HG02943 (cell line): ENCODE data around the gene TTC8.
A peak's percentile ranks its signal among the peaks of the same experiment; 100 is the strongest.
"Not testable (repeated sequence)": the region's sequence is repeated elsewhere in the genome, so short reads cannot be mapped to it uniquely, and the experiment has no call there.

Source experiments
- ATAC-seq: cut with Tn5 transposase; IDR thresholded peaks from one replicate; pipeline ENCODE4 v1.9.1; 2021; ENCODE audit warnings: mild to moderate bottlenecking, low read depth, moderate library complexity; ENCODE audit not compliant: unreplicated experiment

Gene TTC8

DNA sequence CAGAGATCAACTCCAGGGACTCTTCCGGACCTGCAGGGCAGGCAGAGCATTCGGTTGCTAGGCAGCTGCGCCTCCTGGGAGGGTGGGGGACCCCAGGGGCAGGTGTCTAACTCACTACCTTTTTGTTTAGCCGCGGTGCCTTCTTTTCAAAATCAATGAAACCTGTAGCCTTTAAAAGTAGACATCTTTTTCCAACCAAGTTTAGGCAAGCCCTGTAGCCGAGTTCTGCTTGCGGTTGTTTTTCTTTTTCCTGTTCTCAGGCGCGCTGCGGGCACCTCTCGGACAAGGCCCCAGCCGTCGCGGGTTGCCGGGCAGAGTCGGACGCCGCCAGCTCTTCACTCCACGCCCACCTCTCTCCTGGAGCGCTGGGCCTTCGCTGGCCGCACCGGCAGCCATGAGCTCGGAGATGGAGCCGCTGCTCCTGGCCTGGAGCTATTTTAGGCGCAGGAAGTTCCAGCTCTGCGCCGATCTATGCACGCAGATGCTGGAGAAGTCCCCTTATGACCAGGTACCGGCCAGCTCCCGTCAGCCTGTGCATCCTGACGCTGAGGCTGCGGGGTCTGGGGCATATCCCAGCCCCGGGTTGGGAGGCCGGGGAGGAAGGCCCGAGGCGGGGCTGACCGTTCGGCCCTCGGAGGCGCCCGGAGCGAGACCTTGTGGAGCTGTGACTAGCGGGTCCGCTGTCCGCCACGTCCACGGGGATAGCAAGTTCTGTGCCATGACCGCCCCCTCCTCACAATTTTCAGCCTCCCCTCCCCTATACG lies at the start of gene TTC8:
TTC8 (plus strand) TSS at position 338 of the 764 bp plus-strand sequence; CDS start at position 395, 57 bp downstream.
- peak; percentile 99 for ATAC-seq

DNA sequence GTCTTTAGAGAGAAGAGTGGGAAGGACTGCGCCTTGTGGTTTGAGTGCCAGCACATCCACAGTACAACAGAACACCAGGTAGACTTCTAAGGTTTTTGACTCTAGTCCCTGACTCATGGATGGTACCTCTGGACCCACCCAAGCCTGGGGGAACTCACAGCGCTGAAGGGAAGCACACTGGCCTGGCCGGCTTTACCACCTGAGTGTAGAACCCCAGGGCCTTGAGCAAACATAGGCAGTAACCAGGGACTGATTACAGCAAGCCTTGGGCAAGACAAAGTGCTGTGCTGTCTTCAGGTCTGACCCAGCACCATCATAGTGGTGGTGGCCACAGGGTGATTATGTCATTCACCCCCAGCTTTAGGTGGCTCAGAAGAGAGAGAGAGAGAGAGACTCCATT lies 48.9 kb upstream of the TTC8 start:
- no peak for ATAC-seq

DNA sequence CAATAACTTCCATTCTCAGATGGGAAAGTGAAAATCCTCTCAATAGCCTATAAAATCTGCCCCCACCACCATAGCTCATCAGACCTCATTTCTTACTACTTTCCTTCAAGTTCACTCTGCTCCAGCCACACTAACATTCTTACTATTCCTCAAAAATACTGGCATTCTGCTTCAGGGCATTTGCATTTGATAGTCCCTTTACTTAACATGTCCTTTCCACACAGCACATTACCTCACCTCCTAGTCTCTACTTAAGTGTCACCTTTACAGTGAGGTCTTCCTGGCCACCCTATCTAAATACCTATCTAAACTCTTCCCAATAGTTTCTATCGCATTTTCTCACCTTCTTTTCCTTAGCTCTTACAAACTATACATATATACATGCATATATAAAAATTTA lies 38.5 kb upstream of the TTC8 start:
- no peak for ATAC-seq

DNA sequence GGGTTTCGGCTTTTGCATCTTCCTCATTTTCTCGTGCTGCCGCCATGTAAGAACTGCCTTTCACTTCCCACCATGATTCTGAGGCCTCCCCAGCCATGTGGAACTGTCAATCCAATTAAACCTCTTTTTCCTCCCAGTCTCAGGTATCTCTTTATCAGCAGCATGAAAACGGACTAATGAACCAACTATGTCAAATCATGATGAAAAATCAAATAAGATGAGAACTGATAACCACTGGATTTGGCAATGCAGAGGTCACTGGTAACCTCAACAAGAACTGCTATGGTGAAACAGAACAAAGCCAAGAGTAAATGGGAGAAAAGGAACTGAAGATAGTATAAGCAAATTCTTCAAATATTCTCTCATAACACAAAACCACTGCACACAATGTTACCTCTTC lies 37.7 kb upstream of the TTC8 start:
- no peak for ATAC-seq

DNA sequence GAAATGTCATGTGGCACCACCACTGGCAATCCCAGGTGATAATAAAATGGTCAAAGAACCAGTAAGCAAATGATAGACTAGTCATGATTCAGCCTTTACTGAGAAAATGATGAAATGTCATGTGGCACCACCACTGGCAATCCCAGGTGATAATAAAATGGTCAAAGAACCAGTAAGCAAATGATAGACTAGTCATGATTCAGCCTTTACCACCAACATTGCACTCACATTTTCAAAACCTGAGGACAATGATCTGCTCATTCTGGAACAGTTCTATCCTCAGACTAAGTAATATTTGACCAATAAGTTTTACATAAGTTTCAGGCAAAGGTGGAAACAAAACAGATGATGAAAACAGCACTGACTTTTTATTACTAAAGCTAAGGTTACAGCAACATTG lies 34.9 kb upstream of the TTC8 start:
- not testable (repeated sequence) for ATAC-seq

DNA sequence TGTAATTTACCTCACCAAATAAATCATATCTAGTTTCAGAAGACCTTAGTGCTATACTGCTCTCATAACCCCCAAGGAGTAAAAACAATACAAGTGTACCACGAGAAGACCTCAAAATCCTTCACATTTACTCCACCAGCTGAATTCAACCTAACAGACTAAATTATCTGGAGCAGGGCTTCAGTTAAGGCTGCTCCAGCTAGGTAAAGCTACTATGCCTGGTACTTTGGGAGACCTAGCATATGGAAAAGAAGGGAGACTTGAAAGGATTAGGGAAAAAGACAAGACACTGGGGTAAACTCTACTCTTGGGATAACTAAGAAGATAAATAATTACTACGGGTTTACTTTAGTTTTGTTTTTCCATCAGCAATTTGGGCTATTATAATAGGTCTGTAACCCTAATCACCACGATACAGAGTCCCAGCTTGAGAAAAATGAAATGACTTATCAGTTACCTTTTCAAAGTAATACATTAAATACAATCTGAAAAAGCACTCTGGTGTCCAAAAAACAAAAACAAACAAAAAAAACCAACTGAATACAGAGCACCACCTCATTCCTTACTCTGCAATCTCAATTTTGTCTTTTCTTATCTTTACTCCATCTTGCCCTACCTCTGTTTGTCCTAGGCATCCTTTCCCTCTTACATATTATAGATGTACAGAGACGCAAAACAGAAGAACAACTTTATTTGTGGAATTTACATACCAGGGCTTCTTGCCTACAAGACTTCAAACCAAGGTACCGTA lies 33.8 kb upstream of the TTC8 start:
- ATAC-seq, result no peak

DNA sequence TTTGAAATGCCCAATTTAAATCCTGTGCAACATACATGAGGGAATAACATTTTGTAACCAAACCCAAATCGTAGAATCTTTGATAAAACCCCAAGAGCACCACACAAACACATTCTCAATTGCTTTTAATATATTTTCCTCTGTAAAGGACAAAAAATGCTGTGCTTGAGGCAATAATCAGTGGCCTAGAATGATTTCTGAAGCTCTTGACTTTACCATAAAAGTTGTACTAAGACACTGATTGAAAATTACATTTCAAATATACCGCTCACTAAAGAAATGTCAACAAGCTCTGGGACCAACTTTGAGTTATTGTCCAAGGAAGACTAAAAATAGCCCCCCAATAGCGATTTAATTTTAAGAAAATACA lies 33.2 kb upstream of the TTC8 start:
- ATAC-seq, result no peak

DNA sequence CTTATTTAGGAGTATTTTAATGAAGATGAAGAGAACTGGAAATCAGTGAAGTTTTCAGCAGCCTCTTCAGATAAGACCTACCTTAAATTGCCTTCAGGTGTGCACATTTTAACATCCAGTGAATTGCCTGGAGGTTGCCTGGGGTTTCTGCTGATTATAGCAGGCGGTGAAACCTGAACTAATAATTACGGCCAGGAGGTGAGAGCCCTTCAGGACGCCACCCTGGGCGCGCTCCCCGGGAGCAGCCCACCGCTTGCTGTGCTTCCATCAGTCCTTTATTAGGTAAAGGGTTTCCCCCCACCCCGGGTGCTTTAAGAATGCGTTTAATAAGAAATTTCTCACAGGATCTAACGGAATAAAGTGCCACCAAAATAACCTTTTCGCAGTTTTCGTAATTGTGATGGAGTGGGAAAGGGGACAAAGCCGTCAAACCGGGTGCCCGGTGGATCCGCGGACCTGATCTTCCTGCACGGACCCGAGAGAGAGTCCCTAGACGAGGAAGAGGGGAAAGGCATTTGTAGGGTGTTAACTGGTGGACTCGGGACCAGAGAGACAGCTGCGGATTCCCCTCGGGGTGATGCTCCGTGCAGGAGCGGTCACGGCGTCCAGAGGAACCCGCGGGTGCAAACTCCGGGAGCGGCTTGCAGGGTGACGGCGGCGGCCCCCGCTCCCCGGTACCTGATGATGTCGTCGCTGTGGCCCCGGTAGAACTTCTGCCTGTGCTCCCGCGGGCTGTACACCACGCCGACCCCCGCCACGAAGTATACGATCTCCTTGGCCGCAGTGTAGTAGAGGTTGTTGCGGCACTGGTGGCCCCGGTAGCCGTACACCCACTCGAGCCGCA lies 32.6 kb upstream of the TTC8 start:
- ATAC-seq, result peak; percentile 13

DNA sequence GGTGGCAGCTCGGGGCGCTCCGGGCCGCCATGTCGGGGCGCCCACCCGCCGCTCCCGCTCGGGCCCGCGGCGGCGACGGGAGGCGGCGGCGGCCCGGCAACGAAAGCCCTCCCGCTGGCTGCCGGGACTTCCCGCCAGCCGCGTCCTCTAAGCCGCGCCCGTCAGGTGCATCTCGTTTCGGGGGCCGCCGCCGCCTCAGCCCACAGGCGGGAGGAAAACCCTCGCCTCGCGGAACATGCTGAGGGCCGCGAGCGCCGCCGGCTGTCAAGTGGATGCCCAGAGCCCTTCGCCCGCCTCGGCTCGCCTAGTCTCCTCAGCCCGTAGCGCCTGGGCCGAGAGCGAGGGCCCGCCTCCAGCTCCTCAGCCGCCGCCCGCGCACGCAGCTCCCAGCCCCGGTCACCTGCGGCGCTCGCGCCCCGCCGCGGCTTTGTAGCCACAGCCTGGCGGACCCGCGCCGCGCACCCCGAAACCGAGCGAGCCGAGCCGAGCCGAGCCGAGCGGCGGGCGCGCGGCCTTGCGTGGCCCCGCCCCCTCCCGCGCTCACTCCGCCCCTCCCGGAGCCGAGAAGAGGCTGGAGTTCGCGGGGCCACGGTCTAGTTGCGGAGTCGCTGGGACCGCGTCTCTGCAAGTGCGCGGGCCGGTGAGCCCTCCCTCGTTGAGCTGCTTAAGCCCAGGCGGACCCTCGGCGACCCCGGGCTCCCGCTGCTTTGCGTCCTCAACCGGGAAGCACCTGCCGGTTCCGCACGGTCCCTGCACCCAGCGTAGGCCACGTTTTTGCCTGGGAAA lies 31.8 kb upstream of the TTC8 start, which contains the start of gene EML5:
EML5 (minus strand) TSS at position 481 of the 786 bp plus-strand sequence; CDS start at position 31, 450 bp downstream.
- peak; percentile 89 for ATAC-seq

DNA sequence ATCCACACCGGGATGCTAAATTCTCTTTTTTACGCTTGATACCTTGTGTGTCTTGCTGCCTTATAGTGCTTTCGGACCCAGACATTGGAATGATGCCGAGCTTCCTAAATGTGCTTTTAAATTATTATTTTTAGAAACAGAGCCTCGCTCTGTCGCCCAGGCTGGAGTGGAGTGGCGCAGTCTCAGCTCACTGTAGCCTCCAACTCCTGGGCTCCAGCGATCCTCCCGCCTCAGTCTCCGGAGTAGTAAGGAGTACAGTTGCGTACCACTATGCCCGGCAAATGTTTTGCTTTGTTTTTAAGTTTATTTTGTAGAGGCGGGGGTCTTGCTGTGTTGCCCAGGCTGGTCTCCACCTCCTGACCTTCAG lies 31.2 kb upstream of the TTC8 start:
- no peak for ATAC-seq

DNA sequence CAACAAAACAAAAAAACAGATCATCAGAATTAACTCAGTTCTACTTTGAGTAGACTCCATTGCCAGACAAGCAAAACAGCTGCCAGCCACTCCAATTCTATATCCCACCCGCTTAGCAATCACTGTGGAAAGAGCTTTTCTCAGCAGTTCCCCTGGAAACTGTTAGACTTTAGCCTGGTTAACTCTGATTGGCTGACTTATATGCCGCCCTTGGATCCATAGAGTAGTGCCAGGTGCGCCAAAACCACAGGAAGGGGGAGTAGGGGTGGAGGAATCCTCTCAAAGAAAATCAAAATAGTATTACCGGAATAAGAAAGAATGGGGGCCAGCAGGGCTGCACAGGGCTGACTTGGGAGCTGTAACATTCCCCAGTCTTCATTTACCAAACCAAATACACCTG lies 26.3 kb upstream of the TTC8 start:
- ATAC-seq, result no peak

DNA sequence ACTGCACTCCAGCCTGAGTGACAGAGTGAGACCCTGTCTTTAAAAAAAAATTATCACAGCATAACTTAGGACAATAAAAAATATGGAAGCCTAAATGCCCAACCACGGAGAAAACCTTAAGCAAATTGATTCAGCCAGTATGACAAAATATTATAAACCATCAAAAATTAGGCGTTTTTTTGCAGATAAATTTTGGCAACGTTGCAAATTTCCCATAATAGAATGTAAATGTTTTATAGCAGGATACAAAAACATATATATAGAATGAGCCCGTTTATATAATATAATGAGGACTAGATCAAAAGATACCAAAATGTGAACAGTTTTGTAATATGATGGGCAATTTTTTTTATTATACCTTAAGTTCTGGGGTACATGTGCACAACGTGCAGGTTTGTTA lies 24.9 kb upstream of the TTC8 start:
- no peak for ATAC-seq

DNA sequence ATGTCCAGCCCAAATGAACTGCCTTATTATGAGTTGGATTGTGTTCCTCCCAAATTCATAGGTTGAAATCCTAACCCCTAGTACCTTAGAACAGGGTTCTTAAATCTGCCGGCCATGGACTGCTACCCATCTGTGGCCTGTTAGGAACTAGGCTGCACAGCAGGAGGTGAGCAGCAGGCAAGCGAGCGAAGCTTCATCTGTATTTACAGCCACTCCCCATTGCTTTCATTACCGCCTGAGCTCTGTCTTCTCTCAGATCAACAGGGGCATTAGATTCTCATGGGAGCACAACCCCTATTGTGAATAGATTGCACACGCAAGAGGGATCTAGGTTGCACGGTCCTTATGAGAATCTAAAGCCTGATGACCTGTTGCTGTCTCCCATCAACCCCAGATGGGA lies 21.9 kb upstream of the TTC8 start:
- no peak for ATAC-seq

DNA sequence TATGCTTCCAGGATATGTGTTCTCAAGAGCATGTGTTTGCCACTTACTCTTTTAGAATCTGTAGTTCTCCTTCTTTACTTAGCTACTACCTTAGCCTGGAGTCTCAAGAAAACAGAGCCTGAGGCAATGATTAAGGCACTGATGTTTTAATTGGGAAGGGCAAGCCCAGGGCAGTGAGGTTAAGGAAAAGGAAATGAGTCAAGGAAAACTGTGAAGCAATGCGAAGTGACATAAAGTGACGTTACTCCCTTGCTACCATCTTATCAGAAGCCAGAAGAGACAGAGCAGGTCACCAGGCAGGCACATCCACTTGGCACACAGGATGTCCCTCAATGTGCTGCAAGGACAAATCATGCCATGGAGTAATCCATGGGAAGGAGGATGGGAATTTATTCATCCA lies 20.4 kb upstream of the TTC8 start:
- ATAC-seq, result no peak

DNA sequence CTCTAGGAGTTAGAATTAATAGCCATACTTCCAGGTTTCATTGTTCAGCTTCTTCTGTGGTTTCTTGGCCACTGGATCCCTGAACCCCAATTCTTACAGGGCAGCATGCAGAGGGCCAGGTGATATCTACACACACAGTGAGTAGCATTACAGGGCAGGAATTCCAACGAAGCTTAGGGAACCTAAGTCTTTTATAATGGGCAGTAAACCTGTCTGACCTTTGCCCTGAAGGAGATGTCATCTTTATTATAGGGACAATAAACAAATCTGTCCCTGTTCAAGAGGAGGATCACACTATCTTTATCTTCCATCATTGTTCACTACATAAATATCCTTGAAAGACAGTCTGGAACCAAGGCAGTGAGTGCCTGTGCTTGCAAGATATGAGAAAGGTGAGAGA lies 20.0 kb upstream of the TTC8 start:
- no peak for ATAC-seq

DNA sequence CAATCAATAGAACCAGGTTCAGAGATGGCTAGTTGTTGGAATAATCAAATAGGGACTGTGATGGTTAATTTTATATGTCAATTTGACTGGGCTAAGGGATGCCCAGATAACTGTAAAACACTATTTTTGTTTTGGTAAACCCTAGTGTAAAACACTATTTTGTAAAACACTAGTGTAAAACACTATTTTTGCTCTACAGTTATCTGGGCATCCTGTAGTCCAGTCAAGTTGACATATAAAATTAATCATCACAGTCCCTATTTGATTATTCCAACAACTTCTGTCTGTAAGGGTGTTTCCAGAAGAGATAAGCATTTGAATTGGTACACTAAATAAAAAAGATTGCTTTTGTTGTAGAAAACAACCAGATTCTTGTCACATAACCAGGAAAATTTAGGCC lies 16.1 kb upstream of the TTC8 start:
- no peak for ATAC-seq

DNA sequence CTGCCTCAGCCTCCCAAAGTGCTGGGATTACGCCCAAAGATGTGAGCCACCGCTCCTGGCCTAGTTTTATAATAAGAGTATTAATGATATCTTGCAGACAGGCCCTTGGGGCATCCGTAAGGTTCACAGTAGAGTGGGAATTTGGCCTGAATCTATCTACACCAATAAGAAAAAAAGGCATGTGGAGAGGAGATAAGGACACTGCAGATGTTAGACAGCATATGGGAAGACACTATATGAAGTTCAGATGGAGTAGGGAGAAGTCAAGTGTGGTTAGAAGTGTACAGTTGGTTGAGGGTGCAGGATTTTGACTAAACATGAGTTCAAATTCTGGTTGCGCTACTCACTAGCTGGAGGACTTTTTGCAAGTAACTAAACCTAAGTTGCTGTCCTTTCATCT lies 8.5 kb upstream of the TTC8 start:
- no peak for ATAC-seq

DNA sequence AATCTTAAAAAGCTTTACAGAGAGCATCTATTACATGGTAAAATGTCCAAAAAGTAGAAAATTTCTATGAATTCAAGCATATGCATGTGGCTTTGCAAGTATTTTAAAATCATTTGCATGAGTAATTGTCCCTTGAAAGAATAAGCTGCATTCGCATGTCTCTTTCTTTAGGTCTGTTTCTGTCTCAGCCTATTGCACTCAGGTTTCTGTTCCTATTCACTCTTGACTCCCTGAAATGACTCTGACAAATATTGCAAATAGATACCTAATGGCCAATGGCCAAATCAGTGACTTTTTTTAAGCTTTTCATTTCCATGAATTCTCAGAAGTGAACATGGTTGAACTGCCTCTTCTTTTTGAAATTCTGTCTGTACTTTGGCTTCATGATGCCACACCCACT lies 6.4 kb upstream of the TTC8 start:
- ATAC-seq, result no peak

DNA sequence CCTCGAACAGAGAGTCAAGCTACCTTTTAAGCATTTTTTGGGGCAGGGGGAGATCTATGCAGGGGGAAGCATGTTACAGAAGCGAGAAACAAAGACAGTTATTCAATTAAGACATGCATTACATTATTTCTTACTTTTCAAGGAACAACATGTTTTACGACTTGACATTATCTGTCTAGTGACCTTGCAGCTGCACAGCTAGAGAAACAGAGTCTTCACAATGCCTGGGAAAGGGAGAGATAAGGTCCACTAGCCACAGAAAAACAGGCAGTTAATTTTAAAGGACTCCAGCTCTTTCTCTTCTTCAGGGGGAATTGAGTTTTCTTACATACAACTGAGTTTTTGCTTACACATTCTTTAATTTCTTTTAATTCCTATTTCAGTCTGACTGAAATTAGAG lies 4.8 kb upstream of the TTC8 start:
- not testable (repeated sequence) for ATAC-seq

DNA sequence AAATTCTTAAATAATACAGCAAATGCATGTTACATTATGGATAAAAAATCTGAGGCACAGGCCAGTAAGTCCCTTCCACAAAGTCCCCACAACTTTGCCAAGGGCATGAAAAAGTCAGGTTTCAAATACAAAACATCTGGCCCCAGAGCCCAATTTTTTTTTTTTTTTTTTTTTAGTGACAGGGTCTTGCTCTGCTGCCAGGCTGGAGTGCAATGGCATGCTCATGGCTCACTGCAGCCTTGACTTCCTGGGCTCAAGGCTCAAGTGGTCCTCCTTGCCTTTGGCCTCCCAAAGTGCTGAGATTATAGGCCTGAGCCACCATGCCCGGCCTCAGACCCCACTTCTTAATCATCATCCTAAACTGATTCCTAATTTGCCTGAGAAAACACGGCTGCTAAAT lies 3.1 kb upstream of the TTC8 start:
- ATAC-seq, result no peak
